Measurements from ENCODE around the gene ALKAL2. TPM values are rescaled to one million over a fixed set of nuclear protein-coding genes. Genes with fewer than 3 reads are reported as not detected.

The ALKAL2 gene
- total RNA-seq, 1 donor = not detected

- H3K27me3 ChIP-seq (ENCODE audit: insufficient read depth, low read length) = no peaks in the 10 kb centered on the region
- no peaks in the 10 kb centered on the region for H3K9me3 ChIP-seq (ENCODE audit: low read depth, low read length)
- H3K4me2 ChIP-seq (ENCODE audit: insufficient read depth, low read length) = no peak overlapping the region
- H3K79me2 ChIP-seq (ENCODE audit: insufficient read depth, low read length) = no peaks in the 10 kb centered on the region
- H3K36me3 ChIP-seq (ENCODE audit: insufficient read depth, low read length) = peaks cover 22% of the 10 kb centered on the region
- DNase-seq (ENCODE audit: insufficient read length, low spot score, missing footprints) = no peak
- H3K4me3 ChIP-seq (ENCODE audit: insufficient read depth, low read length) = no peak overlapping the region
- H3K27ac ChIP-seq (ENCODE audit: low read depth, low read length) = no peak overlapping the region
- TF ChIP-seq CTCF (IDR thresholded peaks at IDR 0.05; ENCODE audit: extremely low read depth, low read depth, low read length) = no peak
- H4K20me1 ChIP-seq (ENCODE audit: insufficient read depth, low read length) = no peaks in the 10 kb centered on the region
- no peaks in the 10 kb centered on the region for H3K4me1 ChIP-seq (ENCODE audit: insufficient read depth, low read length)
- H2AFZ ChIP-seq (ENCODE audit: low read length) = no peak overlapping the region
These were observed 54.9 kb downstream of the ALKAL2 start for GRCh38 chr2:233030-233429.

- Histone ChIP-seq H4K20me1 (ENCODE audit: insufficient read depth, low read length) (no peaks in the 10 kb centered on the region), H3K27me3 (ENCODE audit: insufficient read depth, low read length) (no peaks in the 10 kb centered on the region), H3K27ac (ENCODE audit: low read depth, low read length) (no peak overlapping the region), H3K79me2 (ENCODE audit: insufficient read depth, low read length) (no peaks in the 10 kb centered on the region), H3K4me2 (ENCODE audit: insufficient read depth, low read length) (no peak overlapping the region), H2AFZ (ENCODE audit: low read length) (no peak overlapping the region), H3K4me3 (ENCODE audit: insufficient read depth, low read length) (no peak overlapping the region), H3K36me3 (ENCODE audit: insufficient read depth, low read length) (peaks cover 22% of the 10 kb centered on the region), H3K9me3 (ENCODE audit: low read depth, low read length) (no peaks in the 10 kb centered on the region), H3K4me1 (ENCODE audit: insufficient read depth, low read length) (no peaks in the 10 kb centered on the region)
- TF ChIP-seq CTCF (IDR thresholded peaks at IDR 0.05; ENCODE audit: extremely low read depth, low read depth, low read length) = no peak
- DNase-seq (ENCODE audit: insufficient read length, low spot score, missing footprints) = no peak
These were observed 56.2 kb downstream of the ALKAL2 start for GRCh38 chr2:231521-232185.

Other genes with a start within 250 kb of the ALKAL2 start
- not detected in 2 replicates for gene FAM110C, start 241.6 kb downstream of the ALKAL2 start, total RNA-seq
- gene SH3YL1, start 24.1 kb downstream of the ALKAL2 start, total RNA-seq = 52.1 and 56.0 TPM in 2 replicates
- 80.0 and 85.7 TPM in 2 replicates for gene ACP1, start 23.1 kb downstream of the ALKAL2 start, total RNA-seq

Data from osteoblast (primary cell).